C4-2B (cell line): ENCODE measurements around the gene CCDC110.

ENCODE experiments used
- ZFX ChIP-seq: fragments of 450-650 bp; IDR thresholded peaks from 2 replicates; pipeline ENCODE4 v1.6.1; 2017
- TF ChIP-seq, protein P1 (sequence below): fragments of 450-650 bp; conservative IDR thresholded peaks from 2 replicates; pipeline ENCODE4 v1.5.1; 2017; ENCODE audit warnings: mild to moderate bottlenecking

- TF ChIP-seq, protein P1, sequence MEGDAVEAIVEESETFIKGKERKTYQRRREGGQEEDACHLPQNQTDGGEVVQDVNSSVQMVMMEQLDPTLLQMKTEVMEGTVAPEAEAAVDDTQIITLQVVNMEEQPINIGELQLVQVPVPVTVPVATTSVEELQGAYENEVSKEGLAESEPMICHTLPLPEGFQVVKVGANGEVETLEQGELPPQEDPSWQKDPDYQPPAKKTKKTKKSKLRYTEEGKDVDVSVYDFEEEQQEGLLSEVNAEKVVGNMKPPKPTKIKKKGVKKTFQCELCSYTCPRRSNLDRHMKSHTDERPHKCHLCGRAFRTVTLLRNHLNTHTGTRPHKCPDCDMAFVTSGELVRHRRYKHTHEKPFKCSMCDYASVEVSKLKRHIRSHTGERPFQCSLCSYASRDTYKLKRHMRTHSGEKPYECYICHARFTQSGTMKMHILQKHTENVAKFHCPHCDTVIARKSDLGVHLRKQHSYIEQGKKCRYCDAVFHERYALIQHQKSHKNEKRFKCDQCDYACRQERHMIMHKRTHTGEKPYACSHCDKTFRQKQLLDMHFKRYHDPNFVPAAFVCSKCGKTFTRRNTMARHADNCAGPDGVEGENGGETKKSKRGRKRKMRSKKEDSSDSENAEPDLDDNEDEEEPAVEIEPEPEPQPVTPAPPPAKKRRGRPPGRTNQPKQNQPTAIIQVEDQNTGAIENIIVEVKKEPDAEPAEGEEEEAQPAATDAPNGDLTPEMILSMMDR, result no peak
- TF ChIP-seq ZFX, result no peak
Measured at GRCh38 chr4:185467991-185468390, 3.5 kb downstream of the CCDC110 start.
